B cell (primary cell): ENCODE measurements around the gene HIVEP1. TPM values are rescaled to one million over a fixed set of nuclear protein-coding genes. Genes with fewer than 3 reads are reported as not detected.

Experiments used
- ATAC-seq: fragments of 200-7000 bp; cut with Tn5 transposase; one replicate; pipeline ENCODE4 v1.10.0; 2021; ENCODE audit warnings: low read depth, mild to moderate bottlenecking, moderate number of reproducible peaks, moderate library complexity
- CTCF ChIA-PET: fragments of 350-600 bp; sonication (Branson Sonifier 250); formaldehyde crosslinking; loops from one replicate; lab custom pipeline; 2021; ENCODE audit warnings: antibody characterized with exemption, inconsistent platforms; lab: Charles Lee
- POLR2A ChIA-PET: fragments of 350-600 bp; sonication (Branson Sonifier 250); formaldehyde crosslinking; loops from one replicate; lab custom pipeline; 2021; ENCODE audit warnings: antibody characterized with exemption; lab: Charles Lee
- DNase-seq: peaks from one replicate; pipeline ENCODE4 v3.0.0; 2013
- H2AFZ ChIP-seq: 2 replicates; pipeline ENCODE4 v1.6.1; 2012; ENCODE audit warnings: mild to moderate bottlenecking, low read depth, low read length; ENCODE audit not compliant: insufficient read depth, poor library complexity, severe bottlenecking
- H3K27ac ChIP-seq, 2 donors: 1 replicate in 1 of 2; 2 replicates in 1 of 2; pipeline ENCODE4 v1.5.1; 2012 to 2013; ENCODE audit warnings: low read length in 2 of 2, mild to moderate bottlenecking in 2 of 2, moderate library complexity in 1 of 2
- H3K27me3 ChIP-seq, 4 experiments: fragments of 200-600 bp in 1 of 4; sonication (generic) in 1 of 4; replicated peaks in 1 of 4; 1 replicate in 2 of 4; 2 replicates in 2 of 4; pipeline versions ENCODE4 v1.6.1 to v1.7.0; 2013 to 2016; ENCODE audit warnings: low read length in 3 of 4, mild to moderate bottlenecking in 2 of 4, mixed read lengths in 1 of 4, moderate library complexity in 1 of 4; ENCODE audit not compliant: insufficient read depth in 4 of 4, control insufficient read depth in 3 of 4; ENCODE audit errors: control extremely low read depth in 1 of 4
- H3K36me3 ChIP-seq, 2 experiments: replicated peaks in 1 of 2; 1 replicate in 1 of 2; 2 replicates in 1 of 2; pipeline versions ENCODE4 v1.6.1 to v1.7.1; 2013; ENCODE audit warnings: low read length in 1 of 2; ENCODE audit not compliant: insufficient read depth in 2 of 2, control insufficient read depth in 1 of 2; ENCODE audit errors: control extremely low read depth in 1 of 2, extremely low read depth in 1 of 2
- H3K4me1 ChIP-seq, 2 donors: fragments of 200-600 bp in 1 of 2; sonication (generic) in 1 of 2; 1 replicate in 1 of 2; 2 replicates in 1 of 2; pipeline versions ENCODE4 v1.5.1 to v1.6.1; 2013 to 2017; ENCODE audit warnings: low read length in 2 of 2; ENCODE audit not compliant: control insufficient read depth in 2 of 2, insufficient read depth in 2 of 2
- H3K4me2 ChIP-seq: replicated peaks from 2 replicates; pipeline ENCODE3; 2012; ENCODE audit warnings: mild to moderate bottlenecking, low read depth, low read length; ENCODE audit not compliant: poor library complexity, severe bottlenecking
- H3K4me3 ChIP-seq, 5 experiments: fragments of 200-600 bp in 1 of 5; sonication (generic) in 1 of 5; 1 replicate in 3 of 5; 2 replicates in 2 of 5; pipeline versions ENCODE4 v1.5.1 to v1.7.0; 2011 to 2016; ENCODE audit warnings: low read length in 4 of 5, mild to moderate bottlenecking in 4 of 5, low read depth in 2 of 5, control low read depth in 1 of 5, moderate library complexity in 1 of 5; ENCODE audit not compliant: insufficient read depth in 1 of 5; ENCODE audit errors: control extremely low read depth in 1 of 5, extremely low read depth in 1 of 5
- H3K79me2 ChIP-seq: fragments of 200-600 bp; sonication (generic); one replicate; pipeline ENCODE4 v1.6.0; 2016; ENCODE audit warnings: low read length; ENCODE audit not compliant: control insufficient read depth, insufficient read depth
- H3K9ac ChIP-seq: fragments of 200-600 bp; sonication (generic); 2 replicates; pipeline ENCODE4 v1.6.1; 2017; ENCODE audit warnings: mild to moderate bottlenecking, low read length, moderate library complexity
- H3K9me3 ChIP-seq, 3 donors: one replicate each; pipeline versions ENCODE4 v1.6.1 to v1.7.1; 2013; ENCODE audit warnings: low read length in 2 of 3; ENCODE audit not compliant: control insufficient read depth in 2 of 3, insufficient read depth in 1 of 3; ENCODE audit errors: control extremely low read depth in 1 of 3
- H4K20me1 ChIP-seq: 2 replicates; pipeline ENCODE4 v1.6.0; 2012; ENCODE audit warnings: mild to moderate bottlenecking, low read length; ENCODE audit not compliant: insufficient read depth, control insufficient read depth, poor library complexity, severe bottlenecking
- H3K27ac Mint-ChIP-seq: one replicate; pipeline ENCODE4 v1.8.0; 2021; ENCODE audit warnings: mixed read lengths
- H3K27me3 Mint-ChIP-seq: one replicate; pipeline ENCODE4 v1.8.0; 2021; ENCODE audit warnings: mixed read lengths
- H3K4me1 Mint-ChIP-seq: one replicate; pipeline ENCODE4 v1.8.0; 2021; ENCODE audit warnings: mixed read lengths
- H3K4me3 Mint-ChIP-seq: one replicate; pipeline ENCODE4 v1.8.0; 2021; ENCODE audit warnings: mixed read lengths
- H3K9me3 Mint-ChIP-seq: one replicate; pipeline ENCODE4 v1.8.0; 2022; ENCODE audit warnings: mixed read lengths; ENCODE audit not compliant: insufficient read depth
- CTCF ChIP-seq: fragments of 200-600 bp; IDR thresholded peaks from one replicate; pipeline ENCODE4 v1.8.0; 2022; ENCODE audit warnings: antibody characterized with exemption, mild to moderate bottlenecking
- EZH2 ChIP-seq: IDR thresholded peaks from 2 replicates; pipeline ENCODE4 v1.6.1; 2012; ENCODE audit warnings: borderline replicate concordance, low read depth, mild to moderate bottlenecking, moderate library complexity, low read length; ENCODE audit not compliant: insufficient read depth, poor library complexity, severe bottlenecking
- WGBS: methylation state at CpG from one replicate; pipeline ENCODE4 v1.1.5; 2013; ENCODE audit warnings: missing lambda C conversion rate; ENCODE audit not compliant: insufficient coverage; 5-methylcytosine and 5-hydroxymethylcytosine counted together
- intact Hi-C: fragments of 100-400 bp; cut with micrococcal nuclease; formaldehyde crosslinking; loops from one replicate; pipeline ENCODE4 v1.10.0; 2022
- polyA minus RNA-seq: library from RNA; depleted of rRNA, polyadenylated mRNA; stranded (reverse); fragments of >200 nt; gene quantifications from 2 replicates; pipeline ENCODE4 v1.2.3, GENCODE V29; 2012
- polyA plus RNA-seq: library from polyadenylated mRNA; depleted of rRNA; stranded (reverse); fragments of >200 nt; gene quantifications from 2 replicates; pipeline ENCODE4 v1.2.3, GENCODE V29; 2012
- total RNA-seq, 2 donors: library from RNA; stranded (reverse); fragments of 120-200 nt in 1 of 2; gene quantifications; 1 replicate in 1 of 2; 2 replicates in 1 of 2; pipeline versions ENCODE4 v1.2.3 to v1.2.4, GENCODE V29; 2013 to 2022

Gene HIVEP1
- 96.1 and 96.5 TPM in 2 replicates for total RNA-seq
- 23.4 TPM for total RNA-seq (2013)
- polyA plus RNA-seq, result 11.3 and 15.2 TPM in 2 replicates
- 28.1 and 50.0 TPM in 2 replicates for polyA minus RNA-seq

GRCh38 chr6:12012038-12012557 is at the start of gene HIVEP1:
Gene HIVEP1, plus strand, starts transcription at chr6:12012312. Its CDS starts 3,317 bp downstream, at chr6:12015629.
- POLR2A ChIA-PET, result interaction anchor here (0.6 to 1.7 kb wide), 4 partner anchors 53 to 187 kb away, joined by 3 to 5 read pairs (median 4); no protein-coding TSS in a partner anchor
- ATAC-seq (no peak), DNase-seq (no peak)
- peaks cover 0 to 9% of the 10 kb centered on the region in 2 experiments for H3K36me3 ChIP-seq
- peak within 1 kb of the TSS; percentile 95 for H3K9ac ChIP-seq
- no peaks in the 10 kb centered on the region for H4K20me1 ChIP-seq
- CTCF ChIA-PET, result interaction anchor here (1.2 to 3.8 kb wide), 4 partner anchors 36 to 222 kb away, joined by 4 to 21 read pairs (median 6); no protein-coding TSS in a partner anchor
- H3K27me3 ChIP-seq, result no peaks in the 10 kb centered on the region
- Mint-ChIP-seq H3K4me3 (peak within 1 kb of the TSS; percentile 99), H3K4me1 (peaks cover 43% of the 10 kb centered on the region), H3K27me3 (no peaks in the 10 kb centered on the region), H3K9me3 (no peaks in the 10 kb centered on the region), H3K27ac (peak within 1 kb of the TSS; percentile 100)
- peak within 1 kb of the TSS; percentile 73 to 96 (median 92) for H3K4me3 ChIP-seq
- H3K79me2 ChIP-seq, result peaks cover 41% of the 10 kb centered on the region
- peaks cover 0 to 2% (median 0%) of the 10 kb centered on the region in 3 donors for H3K9me3 ChIP-seq
- H3K4me1 ChIP-seq, result peaks cover 23 to 24% of the 10 kb centered on the region in 2 donors
- under 1% methylated on average over 77 of the region's 78 CpGs for WGBS
- peak within 1 kb of the TSS; percentile 93 for H3K4me2 ChIP-seq
- TF ChIP-seq EZH2 (no peak), CTCF (no peak)
- H2AFZ ChIP-seq, result peak within 1 kb of the TSS; percentile 50
- peak within 1 kb of the TSS; percentile 84 to 96 for H3K27ac ChIP-seq
- intact Hi-C loops, result loop anchor here (2.0 to 5.0 kb wide), 3 partner anchors 63 to 920 kb away; partner anchors contain the start of gene SMIM13

- Histone ChIP-seq H3K9me3 (no peaks in the 10 kb centered on the region), H3K4me3 (no peak overlapping the region)
Measured at GRCh38 chr6:11963756-11964500, 48.2 kb upstream of the HIVEP1 start.

More at GRCh38 chr6:11963756-11964500, 48.2 kb upstream of the HIVEP1 start:
- no peaks in the 10 kb centered on the region for H3K79me2 ChIP-seq
- no peak overlapping the region for H2AFZ ChIP-seq
- H3K4me3 Mint-ChIP-seq, result no peak overlapping the region
- CTCF ChIA-PET, result no interaction called here
- no peak overlapping the region for H3K27ac ChIP-seq
- H3K36me3 ChIP-seq, result no peaks in the 10 kb centered on the region
- H3K27ac Mint-ChIP-seq, result no peak overlapping the region
- no peaks in the 10 kb centered on the region for H4K20me1 ChIP-seq
- H3K9ac ChIP-seq, result no peak overlapping the region
- no peaks in the 10 kb centered on the region for H3K27me3 ChIP-seq
- no peak for DNase-seq
- H3K4me1 ChIP-seq, result peaks cover 13% of the 10 kb centered on the region in 2 donors
- H3K27me3 Mint-ChIP-seq, result peaks cover 3% of the 10 kb centered on the region
- ATAC-seq, result no peak
- intact Hi-C loops, result no loop called here
- 100% methylated on average over 1 of the region's 3 CpGs for WGBS
- POLR2A ChIA-PET, result no interaction called here
- TF ChIP-seq EZH2 (no peak), CTCF (no peak)
- no peaks in the 10 kb centered on the region for H3K9me3 Mint-ChIP-seq
- H3K4me2 ChIP-seq, result no peak overlapping the region
- H3K4me1 Mint-ChIP-seq, result peaks cover 11% of the 10 kb centered on the region
